ENCODE data around the gene SPATA13.

SPATA13 gene

DNA sequence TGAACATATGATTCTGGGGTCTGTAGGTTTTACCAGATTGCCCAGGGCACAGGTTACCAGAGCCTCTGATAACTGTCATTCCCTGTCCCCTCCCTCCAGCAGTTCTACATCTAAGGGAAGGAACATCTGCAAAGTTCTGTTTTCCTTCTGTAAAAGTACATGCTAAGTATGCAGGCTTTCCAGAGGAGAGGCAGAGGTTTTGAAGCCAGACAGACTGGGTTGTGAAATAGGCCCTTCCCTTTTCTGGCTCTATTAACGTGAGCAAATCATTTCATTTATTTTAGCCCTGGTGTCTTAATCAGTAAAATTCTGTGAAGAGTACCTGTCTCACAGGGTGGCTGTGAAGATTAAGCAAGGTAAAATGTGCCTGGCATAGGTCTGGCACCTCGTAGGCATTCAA is 82.8 kb downstream of the SPATA13 start:
- TF ChIP-seq, protein P1, sequence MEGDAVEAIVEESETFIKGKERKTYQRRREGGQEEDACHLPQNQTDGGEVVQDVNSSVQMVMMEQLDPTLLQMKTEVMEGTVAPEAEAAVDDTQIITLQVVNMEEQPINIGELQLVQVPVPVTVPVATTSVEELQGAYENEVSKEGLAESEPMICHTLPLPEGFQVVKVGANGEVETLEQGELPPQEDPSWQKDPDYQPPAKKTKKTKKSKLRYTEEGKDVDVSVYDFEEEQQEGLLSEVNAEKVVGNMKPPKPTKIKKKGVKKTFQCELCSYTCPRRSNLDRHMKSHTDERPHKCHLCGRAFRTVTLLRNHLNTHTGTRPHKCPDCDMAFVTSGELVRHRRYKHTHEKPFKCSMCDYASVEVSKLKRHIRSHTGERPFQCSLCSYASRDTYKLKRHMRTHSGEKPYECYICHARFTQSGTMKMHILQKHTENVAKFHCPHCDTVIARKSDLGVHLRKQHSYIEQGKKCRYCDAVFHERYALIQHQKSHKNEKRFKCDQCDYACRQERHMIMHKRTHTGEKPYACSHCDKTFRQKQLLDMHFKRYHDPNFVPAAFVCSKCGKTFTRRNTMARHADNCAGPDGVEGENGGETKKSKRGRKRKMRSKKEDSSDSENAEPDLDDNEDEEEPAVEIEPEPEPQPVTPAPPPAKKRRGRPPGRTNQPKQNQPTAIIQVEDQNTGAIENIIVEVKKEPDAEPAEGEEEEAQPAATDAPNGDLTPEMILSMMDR (IDR thresholded peaks at IDR 0.05; ENCODE audit: low read depth, low read length, missing control alignments): no peak
- DNase-seq (ENCODE audit: low read depth): no peak
- no peak overlapping the region for H3K4me3 ChIP-seq (ENCODE audit: low read depth, low read length)

DNA sequence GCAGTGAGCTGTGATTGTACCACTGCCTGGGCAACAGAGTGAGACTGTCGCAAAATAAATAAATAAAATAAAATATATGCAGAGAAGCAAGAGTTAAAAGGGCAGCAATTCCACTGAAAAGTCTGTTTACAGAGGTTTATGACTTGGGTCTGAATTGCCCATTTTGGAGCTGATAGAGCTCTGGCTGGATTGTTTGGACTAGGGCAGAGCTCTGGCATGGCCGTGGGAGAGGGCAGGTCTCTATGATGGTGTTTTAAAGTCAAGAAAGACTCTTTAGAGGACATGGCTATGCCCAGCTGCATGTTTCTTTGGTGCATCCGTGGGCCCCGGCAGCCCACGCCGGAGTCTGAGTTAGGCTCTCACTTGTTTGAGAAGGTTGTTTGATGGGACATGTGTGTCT is 84.3 kb downstream of the SPATA13 start:
- no peak for DNase-seq (ENCODE audit: low read depth)
- no peak overlapping the region for H3K4me3 ChIP-seq (ENCODE audit: low read depth, low read length)
- TF ChIP-seq, protein P1 (IDR thresholded peaks at IDR 0.05; ENCODE audit: low read depth, low read length, missing control alignments): no peak

DNA sequence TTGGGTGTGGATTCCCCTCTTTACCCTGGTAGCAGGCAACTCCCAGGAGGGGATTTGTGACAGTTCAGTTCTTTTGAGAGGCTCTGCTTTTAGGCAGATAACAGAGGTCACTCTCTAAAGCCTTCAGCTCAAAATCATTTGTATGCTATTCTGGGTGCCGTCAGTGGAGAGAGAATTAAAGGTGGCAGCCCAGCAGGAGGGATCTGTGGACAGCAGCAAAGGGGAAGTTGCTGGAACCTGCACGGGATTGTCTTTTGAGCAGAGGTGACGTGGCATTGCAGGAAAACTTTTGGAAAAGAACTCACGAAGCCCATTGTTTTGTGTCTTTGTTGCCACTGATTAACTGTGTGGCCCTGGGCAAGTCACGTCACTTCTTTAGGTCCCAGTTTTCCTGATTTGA is 86.5 kb downstream of the SPATA13 start:
- H3K4me3 ChIP-seq (ENCODE audit: low read depth, low read length): no peak overlapping the region
- DNase-seq (ENCODE audit: low read depth): no peak
- TF ChIP-seq, protein P1 (IDR thresholded peaks at IDR 0.05; ENCODE audit: low read depth, low read length, missing control alignments): no peak

DNA sequence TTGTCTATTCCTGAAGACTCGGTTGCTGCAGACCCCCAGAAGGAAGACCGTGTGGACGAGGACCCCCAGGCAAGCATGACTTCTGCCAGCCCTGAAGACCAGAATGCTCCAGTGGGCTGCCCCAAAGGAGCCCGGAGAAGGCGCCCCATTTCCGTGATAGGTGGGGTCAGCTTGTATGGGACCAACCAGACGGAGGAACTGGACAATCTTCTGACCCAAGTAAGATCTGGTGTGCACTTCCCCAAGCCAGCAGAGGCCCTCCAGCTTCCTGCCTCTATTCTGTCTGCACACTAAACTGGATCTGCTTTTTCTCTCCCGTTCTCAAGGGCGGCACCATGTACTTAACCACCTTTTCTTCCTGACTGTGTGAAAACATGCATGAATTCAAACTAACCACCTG is 89.1 kb downstream of the SPATA13 start:
- TF ChIP-seq, protein P1 (IDR thresholded peaks at IDR 0.05; ENCODE audit: low read depth, low read length, missing control alignments): no peak
- no peak for DNase-seq (ENCODE audit: low read depth)
- no peak overlapping the region for H3K4me3 ChIP-seq (ENCODE audit: low read depth, low read length)

DNA sequence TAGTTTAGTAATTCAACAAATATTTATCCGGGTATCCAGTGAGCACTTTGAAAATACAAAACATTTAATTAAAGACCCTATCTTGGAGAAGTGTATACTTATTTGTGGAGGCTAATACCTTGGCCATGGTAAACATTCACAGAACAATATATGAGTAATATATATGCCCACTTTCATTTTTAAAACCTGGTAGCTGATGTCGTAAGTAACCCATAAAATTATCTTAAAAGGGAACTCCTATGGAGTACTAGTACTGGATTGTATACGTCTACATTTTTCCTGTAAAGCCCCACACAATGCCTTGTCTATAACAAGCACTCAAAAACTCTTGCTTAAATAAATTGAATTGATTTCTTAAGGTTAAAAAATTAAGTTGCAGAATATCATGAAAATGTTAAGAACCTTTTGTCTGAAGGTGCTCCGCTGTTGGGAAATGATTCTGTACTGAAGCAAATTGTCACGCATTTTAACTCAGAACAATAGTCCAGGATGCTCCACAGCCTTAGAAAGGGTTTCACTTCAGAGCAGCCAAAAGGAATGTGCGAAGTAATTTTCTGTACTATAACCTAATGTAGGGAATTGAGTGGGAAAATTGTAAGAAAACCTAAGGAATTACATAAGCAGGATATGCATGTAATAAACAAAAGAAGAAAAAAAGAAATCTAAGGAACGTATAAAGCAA is 90.0 kb downstream of the SPATA13 start:
- TF ChIP-seq, protein P1 (IDR thresholded peaks at IDR 0.05; ENCODE audit: low read depth, low read length, missing control alignments): no peak
- no peak for DNase-seq (ENCODE audit: low read depth)
- no peak overlapping the region for H3K4me3 ChIP-seq (ENCODE audit: low read depth, low read length)

DNA sequence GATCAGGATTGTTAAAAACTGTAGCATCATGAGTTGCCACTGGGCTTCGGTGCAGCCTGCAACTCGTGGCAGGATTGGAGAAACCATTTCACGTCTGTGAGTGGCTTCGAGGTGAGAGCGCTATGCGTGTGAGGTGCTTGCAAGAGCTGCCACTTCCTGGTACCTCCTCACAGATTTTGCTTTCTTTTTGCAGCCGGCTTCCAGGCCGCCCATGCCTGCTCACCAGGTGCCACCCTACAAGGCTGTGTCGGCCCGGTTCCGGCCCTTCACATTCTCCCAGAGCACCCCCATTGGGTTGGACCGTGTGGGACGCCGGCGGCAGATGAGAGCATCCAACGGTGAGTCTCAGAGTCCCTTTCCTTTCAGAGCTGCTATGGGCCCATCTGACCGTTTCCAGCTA is 91.0 kb downstream of the SPATA13 start:
- no peak overlapping the region for H3K4me3 ChIP-seq (ENCODE audit: low read depth, low read length)
- TF ChIP-seq, protein P1 (IDR thresholded peaks at IDR 0.05; ENCODE audit: low read depth, low read length, missing control alignments): no peak
- DNase-seq (ENCODE audit: low read depth): no peak

DNA sequence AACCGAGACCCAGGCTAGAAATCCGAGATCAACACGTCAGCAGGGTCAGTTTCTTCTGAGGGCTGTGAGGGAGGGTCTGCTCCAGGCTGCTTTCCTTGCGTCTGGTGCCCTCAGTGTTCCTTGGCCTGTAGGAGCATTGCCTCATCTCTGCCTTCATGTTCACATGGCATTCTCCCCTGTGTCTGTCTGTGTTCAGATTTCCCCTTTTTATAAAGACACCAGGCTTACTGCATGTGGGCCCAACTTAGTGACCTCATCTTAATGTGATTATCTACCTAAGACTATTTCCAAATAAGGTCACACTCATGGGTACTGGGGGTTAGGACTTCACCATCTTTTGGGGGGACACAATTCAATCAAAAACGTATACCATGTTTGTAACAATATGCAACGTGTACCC is 91.6 kb downstream of the SPATA13 start:
- no peak for DNase-seq (ENCODE audit: low read depth)
- TF ChIP-seq, protein P1 (IDR thresholded peaks at IDR 0.05; ENCODE audit: low read depth, low read length, missing control alignments): no peak
- H3K4me3 ChIP-seq (ENCODE audit: low read depth, low read length): no peak overlapping the region
